Endothelial cell of umbilical vein (primary cell): ENCODE measurements around the gene PCDHGA1. TPM values are rescaled to one million over a fixed set of nuclear protein-coding genes. Genes with fewer than 3 reads are reported as not detected.

Source experiments
- BruUV-seq: library from RNA; stranded (reverse); fragments of 400-500 nt; replicated peaks from 2 replicates; lab custom pipeline; 2021; lab: Mats Ljungman, UMichigan
- CTCF ChIA-PET: fragments of 300-600, 350-600 bp; sonication (Branson Sonifier 250); formaldehyde crosslinking; loops from one replicate; lab custom pipeline; 2021; ENCODE audit warnings: antibody characterized with exemption, inconsistent platforms; lab: Charles Lee
- POLR2A ChIA-PET: fragments of 300-600, 350-600 bp; sonication (Branson Sonifier 250); formaldehyde crosslinking; loops from one replicate; lab custom pipeline; 2021; ENCODE audit warnings: antibody characterized with exemption, inconsistent platforms; lab: Charles Lee
- DNase-seq: peaks from one replicate; pipeline ENCODE4 v3.0.0-alpha.2; 2011; ENCODE audit warnings: low read depth, low spot score
- FAIRE-seq: peaks from 2 replicates; lab custom pipeline; 2011; peaks lifted over from hg19 to GRCh38; lab: Jason Lieb, UNC
- H2AFZ ChIP-seq: 2 replicates; pipeline ENCODE4 v1.6.0; 2012; ENCODE audit warnings: low read depth, low read length, control low read depth, inconsistent platforms
- H3K27ac ChIP-seq: 2 replicates; pipeline ENCODE4 v1.5.1; 2011; ENCODE audit warnings: low read depth, mild to moderate bottlenecking, control low read depth, low read length, moderate library complexity; ENCODE audit not compliant: insufficient read depth
- H3K27me3 ChIP-seq, 2 experiments: 2 replicates each; pipeline versions ENCODE4 v1.6.0 to v1.6.1; 2011; ENCODE audit warnings: low read length in 2 of 2, mixed read lengths in 1 of 2; ENCODE audit not compliant: control insufficient read depth in 2 of 2, insufficient read depth in 2 of 2
- H3K36me3 ChIP-seq, 2 experiments: 2 replicates in 1 of 2; 3 replicates in 1 of 2; pipeline ENCODE4 v1.5.1; 2011; ENCODE audit warnings: low read length in 2 of 2, mild to moderate bottlenecking in 1 of 2, moderate library complexity in 1 of 2; ENCODE audit not compliant: control insufficient read depth in 2 of 2, insufficient read depth in 2 of 2; ENCODE audit errors: extremely low read depth in 1 of 2
- H3K4me1 ChIP-seq: 3 replicates; pipeline ENCODE4 v1.5.1; 2011; ENCODE audit warnings: mild to moderate bottlenecking, low read length; ENCODE audit not compliant: control insufficient read depth, insufficient read depth; ENCODE audit errors: extremely low read depth
- H3K4me2 ChIP-seq: 2 replicates; pipeline ENCODE4 v1.6.1; 2011; ENCODE audit warnings: low read length, control low read depth, mixed read lengths; ENCODE audit not compliant: insufficient read depth
- H3K4me3 ChIP-seq, 3 experiments: fragments of 200-600 bp in 1 of 3; sonication (generic), shearing (Covaris generic) in 1 of 3; replicated peaks in 1 of 3; 2 replicates each; pipeline ENCODE4 v1.5.1; 2011 to 2016; ENCODE audit warnings: control low read depth in 3 of 3, low read length in 3 of 3, mild to moderate bottlenecking in 2 of 3, inconsistent platforms in 1 of 3, low read depth in 1 of 3, moderate library complexity in 1 of 3; ENCODE audit not compliant: insufficient read depth in 1 of 3
- H3K79me2 ChIP-seq: 2 replicates; pipeline ENCODE4 v1.6.0; 2012; ENCODE audit warnings: low read length, inconsistent platforms; ENCODE audit not compliant: control insufficient read depth, insufficient read depth
- H3K9ac ChIP-seq: replicated peaks from 2 replicates; pipeline ENCODE3; 2011; ENCODE audit warnings: low read length, control low read depth; ENCODE audit not compliant: insufficient read depth; ENCODE audit errors: extremely low read depth
- H3K9me1 ChIP-seq: replicated peaks from 3 replicates; pipeline ENCODE4 v1.6.0; 2011; ENCODE audit warnings: mild to moderate bottlenecking, low read length; ENCODE audit not compliant: control insufficient read depth, insufficient read depth; ENCODE audit errors: extremely low read depth
- H3K9me3 ChIP-seq: replicated peaks from 2 replicates; pipeline ENCODE4 v1.5.1; 2012; ENCODE audit warnings: low read length, inconsistent platforms; ENCODE audit not compliant: control insufficient read depth, insufficient read depth
- H4K20me1 ChIP-seq: replicated peaks from 2 replicates; pipeline ENCODE3; 2011; ENCODE audit warnings: mild to moderate bottlenecking, low read length; ENCODE audit not compliant: control insufficient read depth, insufficient read depth; ENCODE audit errors: extremely low read depth
- CTCF ChIP-seq, 2 donors: IDR thresholded peaks; 1 replicate in 1 of 2; 2 replicates in 1 of 2; pipeline ENCODE4 v1.5.1; 2011; ENCODE audit warnings: low read length in 2 of 2, mild to moderate bottlenecking in 2 of 2, moderate library complexity in 2 of 2, control low read depth in 1 of 2, inconsistent platforms in 1 of 2, low read depth in 1 of 2; ENCODE audit not compliant: insufficient read depth in 1 of 2; ENCODE audit errors: extremely low read depth in 1 of 2
- EZH2 ChIP-seq: IDR thresholded peaks from 2 replicates; pipeline ENCODE4 v1.6.1; 2012; ENCODE audit warnings: borderline replicate concordance, low read depth, mild to moderate bottlenecking, moderate library complexity, low read length, inconsistent platforms; ENCODE audit not compliant: severe bottlenecking
- FOS ChIP-seq: IDR thresholded peaks from 2 replicates; pipeline ENCODE4 v1.6.1; 2011; ENCODE audit warnings: mild to moderate bottlenecking, low read length, moderate library complexity, borderline replicate concordance; ENCODE audit not compliant: insufficient read depth
- GATA2 ChIP-seq: IDR thresholded peaks from 2 replicates; pipeline ENCODE4 v1.7.0; 2011; ENCODE audit warnings: low read depth, mild to moderate bottlenecking, moderate library complexity, mixed read lengths, low read length; ENCODE audit not compliant: insufficient read length, insufficient read depth
- JUN ChIP-seq: IDR thresholded peaks from 2 replicates; pipeline ENCODE4 v1.6.1; 2011; ENCODE audit warnings: borderline replicate concordance, low read depth; ENCODE audit not compliant: insufficient read length, insufficient read depth
- MYC ChIP-seq: IDR thresholded peaks from one replicate; pipeline ENCODE4 v1.6.1; 2011; ENCODE audit warnings: mild to moderate bottlenecking, low read depth, low read length
- POLR2A ChIP-seq: IDR thresholded peaks from 2 replicates; pipeline ENCODE4 v1.6.1; 2012; ENCODE audit warnings: low read depth, mild to moderate bottlenecking, control low read depth, low read length
- POLR2AphosphoS5 ChIP-seq: IDR thresholded peaks from 2 replicates; pipeline ENCODE4 v1.6.1; 2012; ENCODE audit warnings: low read depth, mild to moderate bottlenecking, control low read depth, low read length, moderate library complexity; ENCODE audit not compliant: insufficient read depth
- dilution Hi-C: fragments of 300-500 bp; cut with MboI; formaldehyde crosslinking; loops from one replicate; pipeline ENCODE4 v1.15.0; 2019; ENCODE audit warnings: low sequenced_read_pairs; ENCODE audit not compliant: extremely low pct_ligation_motif_present
- intact Hi-C: fragments of 100-400 bp; cut with micrococcal nuclease; formaldehyde crosslinking; loops from one replicate; pipeline ENCODE4 v1.10.0; 2022
- polyA plus RNA-seq, 4 experiments: library from polyadenylated mRNA; depleted of rRNA in 3 of 4; stranded (reverse) in 3 of 4; unstranded in 1 of 4; fragments of >200 nt; gene quantifications; 2 replicates each; pipeline versions ENCODE4 v1.2.1 to v1.2.3, GENCODE V29; 2011 to 2012; ENCODE audit warnings: missing spikeins in 1 of 4
- total RNA-seq: library from RNA; stranded (reverse); gene quantifications from 2 replicates; pipeline ENCODE4 v1.2.3, GENCODE V29; 2021
- TF ChIP-seq, protein P1 (sequence below): IDR thresholded peaks from 2 replicates; pipeline ENCODE4 v1.6.1; 2011; ENCODE audit not compliant: insufficient read depth, insufficient read length

The PCDHGA1 gene
- total and polyA plus RNA-seq, 2 donors (not counting 3 experiments of a cell fraction or from before 2014, with no cell fraction given), result 0.22 to 0.44 TPM

DNA sequence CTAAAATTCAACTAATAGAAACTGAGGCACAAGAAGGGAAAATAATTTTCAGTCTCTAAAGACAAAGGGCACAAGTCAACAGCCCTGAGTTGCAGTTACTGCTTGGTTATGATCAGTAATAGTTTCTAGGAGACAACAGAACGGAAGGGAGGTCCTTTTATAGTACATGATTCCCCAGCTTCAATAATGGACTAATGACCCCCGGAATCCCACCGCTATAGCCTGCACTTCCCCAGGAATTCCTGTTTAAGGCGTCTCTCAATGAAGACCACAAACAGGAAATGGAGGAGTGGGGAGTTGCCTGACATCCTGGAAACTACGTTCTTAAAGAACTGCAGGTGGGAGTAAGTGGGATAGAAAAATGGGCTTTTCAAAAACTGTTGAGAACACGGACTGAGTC lies 227.8 kb downstream of the PCDHGA1 start:
- intact Hi-C loops (loop anchor here (1.0 kb wide), 2 partner anchors 83 to 128 kb away; partner anchors contain the start of genes PCDHGA12 and PCDHGC3), dilution Hi-C loops (no loop called here)
- Histone ChIP-seq H3K27me3 (no peaks in the 10 kb centered on the region), H3K79me2 (no peaks in the 10 kb centered on the region), H4K20me1 (no peaks in the 10 kb centered on the region), H3K9ac (peak overlapping the region; percentile 39), H2AFZ (peak overlapping the region; percentile 52), H3K4me1 (peaks cover 35% of the 10 kb centered on the region), H3K9me1 (no peaks in the 10 kb centered on the region), H3K27ac (peak overlapping the region; percentile 45), H3K9me3 (no peaks in the 10 kb centered on the region), H3K4me2 (peak overlapping the region; percentile 49), H3K4me3 (peak overlapping the region in 1 of 3 experiments; percentile 25), H3K36me3 (peaks cover 0 to 5% of the 10 kb centered on the region in 2 experiments)
- no TSS peak for BruUV-seq
- CTCF ChIA-PET, result interaction anchor here (0.5 to 6.3 kb wide), 56 partner anchors 9 to 371 kb away, joined by 3 to 235 read pairs (median 6); partner anchors contain the start of genes DIAPH1, PCDHB10, PCDHB13 and PCDHB14
- POLR2A ChIA-PET, result interaction anchor here (0.8 to 1.7 kb wide), 4 partner anchors 82 to 141 kb away, joined by 3 to 10 read pairs (median 6); partner anchors contain the start of genes PCDHGA11, PCDHGA12 and PCDHGB7
- DNase-seq (no peak), FAIRE-seq (peak; percentile 53)
- no peak for TF ChIP-seq POLR2AphosphoS5
- TF ChIP-seq FOS, result no peak
- TF ChIP-seq CTCF (IDR thresholded peaks at IDR 0.05; ENCODE audit: extremely low read depth in 1 of 2, insufficient read depth in 1 of 2, low read depth in 1 of 2, low read length in 2 of 2), result no peak
- no peak for TF ChIP-seq MYC
- no peak for TF ChIP-seq POLR2A
- no peak for TF ChIP-seq JUN
- TF ChIP-seq, protein P1, sequence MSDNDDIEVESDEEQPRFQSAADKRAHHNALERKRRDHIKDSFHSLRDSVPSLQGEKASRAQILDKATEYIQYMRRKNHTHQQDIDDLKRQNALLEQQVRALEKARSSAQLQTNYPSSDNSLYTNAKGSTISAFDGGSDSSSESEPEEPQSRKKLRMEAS, result no peak
- TF ChIP-seq GATA2, result no peak
- no peak for TF ChIP-seq EZH2
